Glomerular visceral epithelial cell (primary cell): ENCODE results near the gene RNF224.

Source experiments
- DNase-seq: peaks from one replicate; pipeline ENCODE4 v3.0.0-alpha.2; 2016; ENCODE audit errors: extremely low spot score

Gene RNF224

GRCh38 chr9:137273611-137274320 lies 46.5 kb downstream of the RNF224 start:
- DNase-seq, result no peak

DNA sequence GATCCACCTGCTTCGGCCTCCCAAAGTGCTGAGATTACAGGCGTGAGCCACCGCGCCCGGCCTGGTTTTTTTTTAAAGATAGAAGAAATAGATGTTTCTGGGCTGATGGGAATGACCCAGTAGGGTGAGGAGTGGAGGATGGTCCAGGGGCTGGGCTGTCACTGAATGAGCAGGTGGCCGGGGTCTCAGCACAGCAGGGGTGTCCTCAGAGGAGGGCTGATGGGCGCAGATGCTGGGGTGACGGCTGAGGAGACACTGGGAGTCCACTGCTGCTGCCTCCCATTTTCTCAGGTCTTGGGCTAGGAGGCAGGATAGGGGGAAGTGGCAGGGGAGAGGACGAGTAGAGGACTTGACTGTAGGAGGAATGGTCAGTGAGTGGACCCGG lies 47.9 kb downstream of the RNF224 start:
- no peak for DNase-seq

GRCh38 chr9:137275588-137276472 lies 48.5 kb downstream of the RNF224 start:
- DNase-seq, result no peak

DNA sequence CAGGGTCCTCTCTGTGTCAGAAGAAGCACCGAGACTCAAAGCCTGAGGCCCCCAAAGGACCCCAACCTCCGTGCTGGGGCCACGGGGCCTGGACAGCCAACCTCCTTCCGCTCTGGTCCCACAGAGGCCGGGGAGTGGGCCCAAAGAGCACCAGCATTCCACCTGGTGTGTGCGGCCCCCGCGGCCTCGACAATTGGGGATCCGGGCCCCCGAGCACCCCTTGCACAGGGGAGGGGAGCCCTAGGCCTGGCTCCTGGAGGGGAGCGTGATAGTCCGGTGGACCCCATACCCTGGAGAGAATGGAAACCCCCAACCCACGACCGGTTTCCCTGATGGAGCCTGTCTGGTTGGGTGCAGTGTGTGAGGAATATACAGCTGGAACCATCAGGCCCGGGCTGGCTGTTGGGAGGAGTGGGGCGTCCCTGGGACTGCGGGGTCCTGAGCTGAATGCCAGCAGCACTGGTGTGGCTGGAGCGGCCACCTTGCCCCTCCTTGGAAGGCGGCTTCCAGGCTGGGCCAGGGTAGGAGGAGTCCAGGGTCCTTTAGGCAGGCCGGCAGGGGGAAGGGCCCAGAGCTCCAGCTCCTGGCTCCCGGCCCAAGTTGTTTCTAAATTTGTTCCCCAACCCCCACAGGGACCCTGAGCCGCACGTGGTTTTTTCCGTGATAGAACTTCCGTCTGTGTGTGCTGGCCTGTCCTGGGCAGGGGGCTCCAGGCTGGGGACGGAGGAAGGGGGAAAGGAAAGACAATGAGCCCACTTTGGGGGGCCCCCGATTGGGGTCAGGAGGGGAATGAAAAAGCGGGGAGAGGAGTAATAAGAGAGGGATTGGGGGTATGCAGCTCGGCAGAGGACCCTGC lies 49.4 kb downstream of the RNF224 start:
- peak; percentile 52 for DNase-seq

GRCh38 chr9:137277329-137278041 lies 50.2 kb downstream of the RNF224 start, which contains the start of gene TOR4A:
TOR4A (plus strand) TSS chr9:137277726; CDS start chr9:137278690, 964 bp downstream.
- DNase-seq, result peak; percentile 96

DNA sequence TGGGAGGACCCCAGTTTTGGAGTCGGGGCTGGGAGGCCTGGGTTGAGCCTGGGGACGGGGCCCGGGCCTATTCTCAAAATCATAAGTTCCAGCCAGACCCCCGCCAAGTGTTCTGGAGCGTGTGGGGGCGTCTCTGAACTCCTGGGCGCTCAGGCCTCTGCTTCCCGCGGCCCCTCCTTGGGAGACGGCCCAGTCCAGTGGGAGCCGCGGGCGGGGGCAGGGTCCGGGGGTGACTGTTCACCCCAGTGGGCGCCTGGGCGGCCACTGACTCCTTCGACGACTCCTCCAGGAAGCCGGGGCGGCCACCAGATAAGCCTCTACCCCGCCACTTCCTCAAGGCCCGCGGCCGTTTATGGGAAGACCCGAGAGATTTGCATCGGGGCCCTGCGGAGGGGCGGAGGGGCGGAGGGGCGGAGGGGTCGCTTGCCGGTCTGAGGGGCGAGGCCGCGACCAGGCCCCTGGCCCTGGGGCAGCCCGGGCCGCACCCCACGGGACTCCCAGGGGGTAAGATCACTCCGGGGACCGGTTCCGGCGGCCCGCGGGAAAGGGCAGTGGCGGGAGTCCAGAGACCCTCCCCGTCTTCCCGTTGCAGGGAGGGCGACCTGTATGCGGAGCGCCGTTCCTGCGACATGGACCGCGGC lies 50.9 kb downstream of the RNF224 start:
- peak; percentile 35 for DNase-seq
